ENCODE data around the gene WDR33.

The WDR33 gene

DNA sequence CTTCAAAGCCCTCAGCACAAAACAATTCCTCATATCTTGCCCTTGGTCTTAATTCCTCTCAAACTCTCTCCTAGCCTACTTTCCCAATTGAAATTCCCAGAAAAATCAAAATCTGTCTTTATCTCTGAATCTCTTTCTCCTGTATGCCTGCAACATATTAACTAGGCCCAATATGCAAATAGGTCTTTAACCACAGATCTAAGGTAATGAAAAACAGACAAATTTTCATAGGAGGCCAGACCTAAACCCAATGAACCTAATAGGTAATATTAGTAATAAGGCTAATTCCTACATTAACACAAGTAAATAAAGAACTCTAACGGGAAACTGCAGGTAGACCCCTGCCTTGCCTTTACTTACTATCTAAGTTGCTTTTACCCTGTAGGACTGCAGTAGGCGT lies 41.4 kb downstream of the WDR33 start:
- TF ChIP-seq ZNF384 (IDR thresholded peaks at IDR 0.05) (no peak), ELF4 (IDR thresholded peaks at IDR 0.05) (no peak), FOXM1 (IDR thresholded peaks at IDR 0.05; ENCODE audit: borderline replicate concordance) (no peak), PKNOX1 (IDR thresholded peaks at IDR 0.05) (no peak), SP1 (IDR thresholded peaks at IDR 0.05) (no peak), FOXA1 (IDR thresholded peaks at IDR 0.05) (no peak), CTBP1 (IDR thresholded peaks at IDR 0.05; ENCODE audit: borderline replicate concordance) (no peak), HDGF (IDR thresholded peaks at IDR 0.05; ENCODE audit: borderline replicate concordance) (no peak), LEF1 (IDR thresholded peaks at IDR 0.05; ENCODE audit: borderline replicate concordance) (no peak), ARNT (IDR thresholded peaks at IDR 0.05) (no peak), FOXK2 (IDR thresholded peaks at IDR 0.05) (no peak), L3MBTL2 (conservative IDR thresholded peaks at IDR 0.05) (no peak), TARDBP (IDR thresholded peaks at IDR 0.05) (no peak), SUZ12 (IDR thresholded peaks at IDR 0.05) (no peak), NFRKB (IDR thresholded peaks at IDR 0.05) (no peak), BHLHE40 (IDR thresholded peaks at IDR 0.05; ENCODE audit: borderline replicate concordance) (no peak)
- CTCF ChIA-PET, result no interaction called here
- no peak for DNase-seq (ENCODE audit: extremely low spot score)
- POLR2A ChIA-PET, result no interaction called here

DNA sequence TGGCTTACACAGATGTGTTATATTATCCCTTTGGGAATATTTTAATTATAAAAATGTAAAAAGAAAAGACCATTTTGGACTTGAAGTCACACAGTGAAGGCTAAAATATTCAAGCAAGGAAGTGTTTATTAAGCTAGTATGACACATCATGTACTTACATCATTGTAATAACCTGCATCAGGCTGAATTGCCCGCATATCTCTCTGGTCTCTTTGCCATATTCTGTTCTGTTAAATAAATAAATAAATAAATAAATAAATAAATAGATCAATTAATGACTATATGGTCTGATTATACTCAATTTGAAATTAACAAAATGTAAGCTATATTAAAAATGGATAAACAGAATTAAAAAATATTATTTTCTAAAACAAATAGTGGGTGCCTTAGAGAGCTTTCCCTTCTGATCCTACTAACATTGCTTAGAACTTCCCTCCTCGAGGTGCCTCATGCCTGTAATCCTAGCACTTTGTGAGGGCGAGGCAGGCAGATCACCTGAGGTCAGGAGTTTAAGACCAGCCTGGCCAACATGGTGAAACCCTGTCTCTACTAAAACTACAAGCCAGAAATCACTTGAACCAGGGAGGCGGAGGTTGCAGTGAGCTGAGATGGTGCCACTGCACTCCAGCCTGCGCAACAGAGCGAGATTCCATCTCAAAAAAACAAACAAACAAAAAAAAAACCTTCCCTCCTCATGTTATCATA lies 42.0 kb downstream of the WDR33 start:
- ChIA-PET CTCF (no interaction called here), POLR2A (no interaction called here)
- no peak for DNase-seq (ENCODE audit: extremely low spot score)
- no peak for TF ChIP-seq TARDBP (IDR thresholded peaks at IDR 0.05)
- no peak for TF ChIP-seq SP1 (IDR thresholded peaks at IDR 0.05)
- no peak for TF ChIP-seq LEF1 (IDR thresholded peaks at IDR 0.05; ENCODE audit: borderline replicate concordance)

DNA sequence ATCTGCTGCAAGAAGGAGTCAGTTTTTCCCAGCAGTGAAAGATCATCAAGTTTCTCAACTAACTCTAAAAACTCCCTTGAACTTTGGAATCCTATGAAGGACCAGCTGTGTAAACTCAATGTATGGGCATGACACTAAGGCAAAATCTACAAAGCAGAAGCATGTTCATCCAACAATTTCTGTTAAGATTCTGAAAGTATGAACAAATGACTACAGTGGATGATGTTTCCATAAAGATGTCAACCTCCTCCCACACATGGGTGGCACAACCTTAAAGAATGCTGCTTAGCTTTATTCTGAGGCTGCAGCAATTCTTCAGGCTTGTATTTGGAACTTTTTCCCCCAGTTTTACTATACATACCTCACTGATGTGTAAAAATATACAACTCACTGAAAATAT lies 47.2 kb downstream of the WDR33 start:
- ChIA-PET POLR2A (no interaction called here), CTCF (no interaction called here)
- TF ChIP-seq NFRKB (IDR thresholded peaks at IDR 0.05) (no peak), L3MBTL2 (conservative IDR thresholded peaks at IDR 0.05) (no peak), PKNOX1 (IDR thresholded peaks at IDR 0.05) (no peak), FOXA1 (IDR thresholded peaks at IDR 0.05) (no peak), FOXK2 (IDR thresholded peaks at IDR 0.05) (no peak), HDGF (IDR thresholded peaks at IDR 0.05; ENCODE audit: borderline replicate concordance) (no peak), CTBP1 (IDR thresholded peaks at IDR 0.05; ENCODE audit: borderline replicate concordance) (no peak), FOXM1 (IDR thresholded peaks at IDR 0.05; ENCODE audit: borderline replicate concordance) (no peak), SUZ12 (IDR thresholded peaks at IDR 0.05) (no peak), ARNT (IDR thresholded peaks at IDR 0.05) (no peak), TARDBP (IDR thresholded peaks at IDR 0.05) (no peak), LEF1 (IDR thresholded peaks at IDR 0.05; ENCODE audit: borderline replicate concordance) (no peak), SP1 (IDR thresholded peaks at IDR 0.05) (no peak), ZNF384 (IDR thresholded peaks at IDR 0.05) (no peak), BHLHE40 (IDR thresholded peaks at IDR 0.05; ENCODE audit: borderline replicate concordance) (no peak)
- no peak for DNase-seq (ENCODE audit: extremely low spot score)

- TF ChIP-seq FOXM1 (IDR thresholded peaks at IDR 0.05; ENCODE audit: borderline replicate concordance) (no peak), FOXK2 (IDR thresholded peaks at IDR 0.05) (no peak), FOXA1 (IDR thresholded peaks at IDR 0.05) (no peak), BHLHE40 (IDR thresholded peaks at IDR 0.05; ENCODE audit: borderline replicate concordance) (no peak), NFRKB (IDR thresholded peaks at IDR 0.05) (no peak), PKNOX1 (IDR thresholded peaks at IDR 0.05) (no peak), SP1 (IDR thresholded peaks at IDR 0.05) (no peak), SUZ12 (IDR thresholded peaks at IDR 0.05) (no peak), TARDBP (IDR thresholded peaks at IDR 0.05) (no peak), HDGF (IDR thresholded peaks at IDR 0.05; ENCODE audit: borderline replicate concordance) (no peak), ELF4 (IDR thresholded peaks at IDR 0.05) (no peak), ZNF384 (IDR thresholded peaks at IDR 0.05) (no peak), ARNT (IDR thresholded peaks at IDR 0.05) (no peak), LEF1 (IDR thresholded peaks at IDR 0.05; ENCODE audit: borderline replicate concordance) (no peak), L3MBTL2 (conservative IDR thresholded peaks at IDR 0.05) (no peak), CTBP1 (IDR thresholded peaks at IDR 0.05; ENCODE audit: borderline replicate concordance) (no peak)
- ChIA-PET CTCF (no interaction called here), POLR2A (no interaction called here)
- no peak for DNase-seq (ENCODE audit: extremely low spot score)
Measured at GRCh38 chr2:127762846-127763245, 48.1 kb downstream of the WDR33 start.

DNA sequence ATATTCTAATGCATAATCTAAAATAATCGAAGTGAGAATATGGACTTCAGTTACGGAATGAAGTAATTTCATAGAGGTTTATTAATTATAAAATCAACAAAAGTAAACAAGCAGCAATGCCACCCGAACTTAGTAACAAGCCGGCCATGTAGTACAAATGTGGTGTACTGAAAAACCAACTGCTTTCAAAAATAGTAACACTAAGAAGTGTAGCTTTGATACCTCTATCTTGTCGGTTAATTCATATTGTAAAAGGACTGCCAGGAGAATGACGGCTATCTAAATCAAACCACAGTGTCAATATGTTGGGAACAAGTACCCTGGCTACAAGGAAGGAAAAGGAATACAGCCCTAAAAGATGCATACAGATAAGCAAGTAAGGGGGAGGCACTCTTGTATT lies 48.5 kb downstream of the WDR33 start:
- no peak for DNase-seq (ENCODE audit: extremely low spot score)
- TF ChIP-seq LEF1 (IDR thresholded peaks at IDR 0.05; ENCODE audit: borderline replicate concordance) (no peak), ELF4 (IDR thresholded peaks at IDR 0.05) (no peak), FOXK2 (IDR thresholded peaks at IDR 0.05) (no peak), TARDBP (IDR thresholded peaks at IDR 0.05) (no peak), CTBP1 (IDR thresholded peaks at IDR 0.05; ENCODE audit: borderline replicate concordance) (no peak), SUZ12 (IDR thresholded peaks at IDR 0.05) (no peak), FOXA1 (IDR thresholded peaks at IDR 0.05) (no peak)
- ChIA-PET POLR2A (no interaction called here), CTCF (no interaction called here)

DNA sequence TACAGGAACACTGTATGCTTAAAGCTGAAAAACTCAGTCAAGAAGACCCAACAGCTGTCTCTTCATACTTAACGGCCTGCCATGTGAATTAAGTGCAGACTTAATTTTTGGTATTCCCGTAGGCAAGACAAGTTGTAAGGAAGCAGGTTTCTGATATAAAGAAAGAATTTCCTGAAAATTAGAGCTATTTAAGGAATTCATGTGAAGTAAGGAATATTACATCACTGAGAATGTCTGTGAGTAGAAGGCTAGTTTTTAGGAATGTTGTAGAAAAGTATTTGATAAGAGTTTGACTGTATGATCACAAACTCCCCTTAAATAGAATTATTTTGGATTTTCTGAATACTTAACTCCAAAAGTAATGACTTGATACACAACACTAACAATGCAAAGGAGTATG lies 51.0 kb downstream of the WDR33 start:
- no peak for DNase-seq (ENCODE audit: extremely low spot score)
- POLR2A ChIA-PET, result no interaction called here
- CTCF ChIA-PET, result no interaction called here
- no peak for TF ChIP-seq CTBP1 (IDR thresholded peaks at IDR 0.05; ENCODE audit: borderline replicate concordance)
- no peak for TF ChIP-seq ARNT (IDR thresholded peaks at IDR 0.05)
- no peak for TF ChIP-seq FOXA1 (IDR thresholded peaks at IDR 0.05)
- no peak for TF ChIP-seq SUZ12 (IDR thresholded peaks at IDR 0.05)
